SK-N-MC (cell line): ENCODE data around the gene UBQLN4.

Source experiments
- DNase-seq: peaks from one replicate; pipeline ENCODE4 v3.0.0-alpha.2; 2011; ENCODE audit warnings: low read depth, low spot score
- H3K27ac ChIP-seq: fragments of 200-600 bp; sonication (generic); 2 replicates; pipeline ENCODE4 v1.5.1; 2016; ENCODE audit warnings: mixed run types
- H3K36me3 ChIP-seq: fragments of 200-600 bp; sonication (generic); 2 replicates; pipeline ENCODE4 v1.6.1; 2017; ENCODE audit warnings: antibody characterized with exemption, low read length, mixed read lengths; ENCODE audit not compliant: insufficient read depth
- H3K4me3 ChIP-seq: fragments of 200-600 bp; sonication (generic); 2 replicates; pipeline ENCODE4 v1.5.1; 2016
- H3K9ac ChIP-seq: fragments of 200-600 bp; sonication (generic); 2 replicates; pipeline ENCODE4 v1.8.0; 2017; ENCODE audit warnings: mixed run types, mixed read lengths; ENCODE audit not compliant: insufficient read length
- H3K9me3 ChIP-seq: fragments of 200-600 bp; sonication (generic); 2 replicates; pipeline ENCODE4 v1.6.1; 2017; ENCODE audit warnings: low read depth, mild to moderate bottlenecking, antibody characterized with exemption, low read length, moderate library complexity, mixed read lengths
- EZH2 ChIP-seq: fragments of 200-600 bp; sonication (generic); IDR thresholded peaks from one replicate; pipeline ENCODE4 v1.6.1; 2017; ENCODE audit warnings: antibody characterized with exemption
- FOXP2 ChIP-seq: optimal IDR thresholded peaks from 2 replicates; pipeline ENCODE3; 2011; ENCODE audit warnings: mild to moderate bottlenecking, moderate library complexity; ENCODE audit not compliant: insufficient read depth; ENCODE audit errors: extremely low read length, control extremely low read depth
- POLR2AphosphoS5 ChIP-seq: IDR thresholded peaks from 2 replicates; pipeline ENCODE4 v1.6.1; 2012; ENCODE audit warnings: mild to moderate bottlenecking, low read depth, low read length, borderline replicate concordance

Gene UBQLN4

GRCh38 chr1:156003923-156004188 is 49.7 kb downstream of the UBQLN4 start:
- DNase-seq: no peak
- Histone ChIP-seq H3K4me3 (no peak overlapping the region), H3K9me3 (no peaks in the 10 kb centered on the region), H3K36me3 (peaks cover 4% of the 10 kb centered on the region), H3K9ac (no peak overlapping the region), H3K27ac (no peak overlapping the region)
- TF ChIP-seq EZH2 (no peak), FOXP2 (no peak), POLR2AphosphoS5 (no peak)

- no peak for DNase-seq
- H3K4me3 ChIP-seq: no peak overlapping the region
- H3K9ac ChIP-seq: no peak overlapping the region
- H3K27ac ChIP-seq: no peak overlapping the region
- TF ChIP-seq FOXP2 (no peak), POLR2AphosphoS5 (no peak), EZH2 (no peak)
- H3K9me3 ChIP-seq: no peaks in the 10 kb centered on the region
- H3K36me3 ChIP-seq: no peaks in the 10 kb centered on the region
These were observed 51.2 kb downstream of the UBQLN4 start for GRCh38 chr1:156002188-156002911.

- Histone ChIP-seq H3K27ac (no peak overlapping the region), H3K4me3 (no peak overlapping the region), H3K36me3 (no peaks in the 10 kb centered on the region), H3K9me3 (no peaks in the 10 kb centered on the region), H3K9ac (no peak overlapping the region)
- TF ChIP-seq EZH2 (no peak), FOXP2 (no peak), POLR2AphosphoS5 (no peak)
- DNase-seq: no peak
These were observed 51.9 kb downstream of the UBQLN4 start for GRCh38 chr1:156001662-156002171.

- Histone ChIP-seq H3K9ac (no peak overlapping the region), H3K4me3 (no peak overlapping the region), H3K9me3 (no peaks in the 10 kb centered on the region), H3K36me3 (no peaks in the 10 kb centered on the region), H3K27ac (peak overlapping the region; percentile 6; the same call in 1 of the 2 replicates)
- TF ChIP-seq POLR2AphosphoS5 (no peak), FOXP2 (no peak), EZH2 (no peak)
- no peak for DNase-seq
These were observed 52.5 kb downstream of the UBQLN4 start for GRCh38 chr1:156001021-156001661.

GRCh38 chr1:155999964-156000363 is 53.6 kb downstream of the UBQLN4 start:
- H3K9me3 ChIP-seq: no peaks in the 10 kb centered on the region
- peak overlapping the region; percentile 24 for H3K9ac ChIP-seq
- H3K36me3 ChIP-seq: no peaks in the 10 kb centered on the region
- peak overlapping the region; percentile 95 for H3K27ac ChIP-seq
- DNase-seq: peak; percentile 83
- H3K4me3 ChIP-seq: peak overlapping the region; percentile 51; the same call in 1 of the 2 replicates
- TF ChIP-seq EZH2: no peak
- TF ChIP-seq FOXP2: no peak
- no peak for TF ChIP-seq POLR2AphosphoS5

GRCh38 chr1:155996166-155996565 is 57.4 kb downstream of the UBQLN4 start:
- TF ChIP-seq FOXP2 (no peak), POLR2AphosphoS5 (no peak), EZH2 (no peak)
- no peak for DNase-seq
- no peaks in the 10 kb centered on the region for H3K9me3 ChIP-seq

DNA sequence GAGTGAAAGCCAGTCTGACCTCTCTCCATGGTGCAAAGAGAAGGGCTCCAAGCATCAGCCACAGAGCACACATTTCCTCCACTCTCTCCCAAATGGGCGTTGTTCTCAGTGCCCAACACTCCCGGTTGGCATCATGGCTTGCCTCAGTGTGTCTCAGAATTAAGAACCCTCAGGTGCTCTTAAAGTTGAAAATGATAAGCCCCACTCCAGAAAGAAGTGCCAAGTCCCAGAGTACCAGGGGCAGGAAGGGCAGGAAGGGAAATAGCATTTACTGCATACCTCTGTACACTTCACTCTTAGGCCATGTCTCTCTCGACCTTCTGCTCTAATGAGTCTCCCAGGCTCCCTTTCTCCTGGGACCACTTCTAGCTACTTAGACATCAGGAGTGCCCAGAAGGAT is 60.0 kb downstream of the UBQLN4 start:
- Histone ChIP-seq H3K36me3 (no peaks in the 10 kb centered on the region), H3K9ac (no peak overlapping the region), H3K4me3 (no peak overlapping the region), H3K27ac (no peak overlapping the region), H3K9me3 (no peaks in the 10 kb centered on the region)
- DNase-seq: no peak
- TF ChIP-seq FOXP2: no peak
- no peak for TF ChIP-seq POLR2AphosphoS5
- no peak for TF ChIP-seq EZH2

More at GRCh38 chr1:155996166-155996565, 57.4 kb downstream of the UBQLN4 start:
- no peak overlapping the region for H3K27ac ChIP-seq
- H3K9ac ChIP-seq: no peak overlapping the region
- no peaks in the 10 kb centered on the region for H3K36me3 ChIP-seq
- no peak overlapping the region for H3K4me3 ChIP-seq

DNA sequence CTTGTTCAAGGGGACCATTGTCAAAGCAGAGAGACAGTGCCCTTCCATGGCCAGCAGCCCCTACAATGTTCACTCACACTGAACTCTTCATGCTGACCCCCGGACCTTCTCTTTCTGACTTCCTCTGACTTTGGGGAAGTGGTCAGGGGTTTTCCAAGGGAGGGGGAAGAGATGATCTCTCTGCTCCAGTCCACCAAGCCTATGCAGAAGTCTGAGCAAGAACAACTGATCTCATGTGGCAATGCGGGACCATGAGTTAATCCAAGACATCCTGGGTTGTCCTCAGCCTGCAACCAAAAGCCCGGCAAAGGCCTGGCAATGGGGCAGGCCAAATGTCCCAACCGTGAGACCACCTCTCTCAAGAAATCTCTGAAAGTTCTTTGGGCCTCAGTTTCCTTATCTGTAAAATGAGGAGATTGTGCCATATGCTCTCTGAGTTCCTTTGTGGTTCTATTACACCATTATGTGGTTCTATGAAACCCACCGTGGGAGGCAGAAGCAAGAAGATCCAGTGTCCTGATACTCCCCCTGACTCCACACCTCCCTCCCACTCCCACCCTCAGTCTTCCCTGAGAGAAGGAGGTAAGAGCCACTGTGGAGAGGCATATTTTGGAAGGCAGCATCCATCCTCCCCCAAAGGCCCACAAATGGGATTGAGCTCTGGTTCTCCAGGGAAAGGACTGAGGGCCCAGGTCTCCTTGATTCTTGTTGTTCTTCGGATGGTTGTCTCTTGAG is 63.4 kb downstream of the UBQLN4 start:
- TF ChIP-seq FOXP2 (no peak), POLR2AphosphoS5 (no peak), EZH2 (no peak)
- Histone ChIP-seq H3K9me3 (no peaks in the 10 kb centered on the region), H3K27ac (no peak overlapping the region), H3K9ac (no peak overlapping the region), H3K4me3 (no peak overlapping the region), H3K36me3 (no peaks in the 10 kb centered on the region)
- DNase-seq: no peak
